ENCODE measurements around the gene IQCE.
A peak's percentile ranks its signal among the peaks of the same experiment; 100 is the strongest.

IQCE gene, protein sequence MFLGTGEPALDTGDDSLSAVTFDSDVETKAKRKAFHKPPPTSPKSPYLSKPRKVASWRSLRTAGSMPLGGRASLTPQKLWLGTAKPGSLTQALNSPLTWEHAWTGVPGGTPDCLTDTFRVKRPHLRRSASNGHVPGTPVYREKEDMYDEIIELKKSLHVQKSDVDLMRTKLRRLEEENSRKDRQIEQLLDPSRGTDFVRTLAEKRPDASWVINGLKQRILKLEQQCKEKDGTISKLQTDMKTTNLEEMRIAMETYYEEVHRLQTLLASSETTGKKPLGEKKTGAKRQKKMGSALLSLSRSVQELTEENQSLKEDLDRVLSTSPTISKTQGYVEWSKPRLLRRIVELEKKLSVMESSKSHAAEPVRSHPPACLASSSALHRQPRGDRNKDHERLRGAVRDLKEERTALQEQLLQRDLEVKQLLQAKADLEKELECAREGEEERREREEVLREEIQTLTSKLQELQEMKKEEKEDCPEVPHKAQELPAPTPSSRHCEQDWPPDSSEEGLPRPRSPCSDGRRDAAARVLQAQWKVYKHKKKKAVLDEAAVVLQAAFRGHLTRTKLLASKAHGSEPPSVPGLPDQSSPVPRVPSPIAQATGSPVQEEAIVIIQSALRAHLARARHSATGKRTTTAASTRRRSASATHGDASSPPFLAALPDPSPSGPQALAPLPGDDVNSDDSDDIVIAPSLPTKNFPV

DNA sequence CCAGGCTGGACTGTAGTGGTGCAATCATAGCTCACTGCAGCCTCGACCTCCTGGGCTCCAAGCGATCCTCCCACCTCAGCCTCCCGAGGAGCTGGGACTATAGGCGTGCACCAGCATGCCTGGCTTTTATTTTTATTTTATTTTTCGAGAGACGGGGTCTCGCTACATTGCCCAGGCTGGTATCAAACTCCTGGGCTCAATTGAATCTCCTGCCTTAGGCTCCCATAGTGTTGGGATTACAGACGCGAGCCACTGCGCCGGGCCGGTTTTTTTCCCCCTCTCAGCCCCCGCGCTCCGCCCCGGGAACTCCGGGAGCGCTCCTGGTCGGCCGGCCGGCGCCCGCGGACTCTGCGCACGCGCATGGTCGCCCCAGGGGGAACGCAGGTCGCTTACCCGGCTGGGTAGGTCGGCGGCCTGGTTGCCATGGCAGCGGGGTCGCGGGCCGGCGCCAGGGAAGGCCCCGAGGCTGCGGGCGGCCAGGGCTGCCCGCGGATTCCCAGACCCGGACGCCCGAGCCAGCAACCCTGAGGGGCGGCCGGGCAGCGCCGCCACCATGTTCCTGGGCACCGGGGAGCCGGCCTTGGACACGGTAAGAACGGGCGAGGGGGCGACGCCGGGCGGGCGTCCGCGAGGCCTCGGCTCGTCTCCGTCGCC lies at the start of gene IQCE:
Gene IQCE, plus strand, starts transcription at position 351 of the 654 bp plus-strand sequence. Its CDS starts 203 bp downstream, at position 554.
- peak; percentile 90 to 97 (median 93) for DNase-seq

DNA sequence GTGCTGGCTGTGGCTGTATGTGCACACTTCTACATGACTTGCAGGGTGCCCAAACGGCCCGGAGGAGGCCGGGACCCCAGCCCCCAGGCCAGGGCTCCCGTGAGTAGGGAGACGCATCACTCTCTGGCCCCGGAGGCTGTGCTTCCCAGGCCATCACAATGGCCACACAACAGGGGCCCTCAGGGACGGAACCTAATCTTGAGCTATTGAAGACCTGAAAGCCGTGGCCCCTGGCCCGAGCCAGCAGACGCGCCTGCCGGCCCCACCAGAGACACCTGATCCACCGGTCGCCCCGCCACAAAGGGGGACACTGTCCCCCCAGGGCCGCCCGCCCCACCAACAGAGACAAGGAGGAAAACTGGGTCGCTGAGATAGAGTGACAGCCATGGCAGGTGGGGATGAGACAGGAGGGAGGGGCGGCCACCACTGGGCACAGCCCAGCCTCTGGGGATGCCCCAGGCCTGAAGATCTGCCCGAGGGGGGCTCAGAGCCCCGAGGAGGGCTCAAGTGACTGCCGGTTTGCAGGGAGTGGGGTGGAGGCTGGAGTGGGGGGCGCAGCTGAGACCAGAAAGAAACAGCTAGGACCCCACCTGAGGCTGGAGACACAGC lies 49.4 kb upstream of the IQCE start:
- no peak for DNase-seq

- DNase-seq, result no peak
Observed at GRCh38 chr7:2510130-2510776, 48.5 kb upstream of the IQCE start.

DNA sequence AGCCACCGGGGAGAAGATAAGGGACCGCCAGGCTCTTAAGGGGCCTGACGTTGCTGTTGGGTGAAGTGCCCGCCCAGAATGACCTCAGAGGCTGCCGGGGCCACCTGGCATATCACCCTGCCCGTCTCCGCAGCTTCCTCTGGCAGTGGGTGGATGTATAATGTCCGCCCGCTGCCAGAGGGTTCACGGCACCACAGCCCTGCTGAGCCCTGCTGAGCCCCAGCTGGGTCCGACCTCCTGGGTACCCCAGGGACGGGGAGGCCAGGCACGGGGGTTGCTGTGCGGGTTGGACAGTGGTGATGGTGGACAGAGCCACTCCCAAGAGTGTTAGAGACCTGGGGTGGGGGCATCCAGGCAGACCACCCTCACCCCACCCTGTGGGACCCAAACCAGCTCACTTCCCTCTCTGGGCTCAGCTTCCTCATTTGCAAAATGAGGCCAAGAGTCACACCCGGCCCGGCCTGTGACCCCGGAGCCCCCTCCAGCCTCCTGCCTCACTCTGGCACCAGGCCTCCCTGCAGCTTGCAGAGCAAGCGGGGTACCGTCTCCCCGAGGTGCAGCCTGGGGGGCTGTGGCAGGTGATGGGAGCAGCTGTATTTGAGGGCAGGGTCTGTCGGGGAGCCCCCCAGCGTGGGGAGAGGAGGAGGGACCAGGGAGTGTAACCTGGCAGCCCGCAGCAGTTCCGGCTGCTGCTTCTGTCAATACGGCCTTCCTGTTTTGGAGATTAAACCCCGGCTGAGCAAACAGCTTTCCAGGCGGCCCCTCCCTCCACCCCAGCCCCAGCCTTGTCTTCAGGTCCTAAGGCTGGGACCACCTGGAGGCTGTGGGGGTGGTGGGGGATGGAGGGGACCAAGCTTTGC lies 47.6 kb upstream of the IQCE start:
- DNase-seq, result peak; percentile 60 to 71 (median 67)

- no peak for DNase-seq
Observed at GRCh38 chr7:2511769-2512168, 47.0 kb upstream of the IQCE start.

DNA sequence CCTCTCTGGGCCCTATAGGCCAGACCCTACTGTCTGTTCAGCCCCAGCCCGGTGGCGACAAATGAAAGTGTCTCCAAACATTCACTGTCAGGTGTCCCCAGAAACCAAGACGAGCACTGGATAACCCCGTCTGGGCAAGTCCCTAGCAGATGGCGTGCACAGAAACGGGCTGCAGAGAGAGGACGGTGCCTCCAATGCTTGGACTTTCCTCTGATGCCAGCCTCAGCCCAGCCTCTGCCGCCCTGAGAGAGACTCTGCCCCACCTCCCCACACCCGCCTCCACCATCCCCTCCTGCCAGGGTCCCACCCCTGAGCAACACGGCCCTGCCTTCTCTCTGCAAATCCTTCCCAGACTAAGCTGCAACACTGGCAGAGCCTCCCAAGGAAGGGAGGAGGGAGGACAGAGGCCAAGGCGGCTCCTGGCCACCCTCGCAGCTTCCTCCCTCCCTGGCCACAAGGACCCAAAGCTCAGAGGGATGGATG lies 46.6 kb upstream of the IQCE start:
- peak; percentile 65 to 77 (median 76) for DNase-seq

- DNase-seq, result no peak
Observed at GRCh38 chr7:2512713-2513112, 46.1 kb upstream of the IQCE start.

DNA sequence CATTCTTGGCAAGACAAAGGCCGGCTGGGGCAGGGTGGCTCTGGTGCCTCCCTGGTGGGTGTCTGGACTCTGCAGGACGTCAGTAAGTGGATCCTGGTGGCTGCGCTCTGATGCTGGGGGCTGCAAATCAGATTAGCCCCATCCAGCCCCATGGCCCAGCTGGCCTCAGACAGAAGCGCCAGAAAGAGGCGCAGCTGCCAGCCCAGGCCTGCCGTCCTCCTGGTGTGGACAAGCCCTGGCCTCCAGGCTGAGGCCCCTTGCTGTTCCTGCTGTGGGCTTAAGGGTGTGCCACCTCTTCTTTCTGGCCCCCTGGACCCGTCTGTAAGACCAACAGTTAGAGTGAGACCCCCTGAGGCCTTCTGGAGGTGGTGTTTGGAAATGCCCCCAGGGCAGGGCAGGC lies 45.1 kb upstream of the IQCE start:
- no peak for DNase-seq

GRCh38 chr7:2514473-2515423 lies 44.0 kb upstream of the IQCE start:
- DNase-seq, result no peak

GRCh38 chr7:2515424-2516193 lies 43.2 kb upstream of the IQCE start:
- no peak for DNase-seq

DNA sequence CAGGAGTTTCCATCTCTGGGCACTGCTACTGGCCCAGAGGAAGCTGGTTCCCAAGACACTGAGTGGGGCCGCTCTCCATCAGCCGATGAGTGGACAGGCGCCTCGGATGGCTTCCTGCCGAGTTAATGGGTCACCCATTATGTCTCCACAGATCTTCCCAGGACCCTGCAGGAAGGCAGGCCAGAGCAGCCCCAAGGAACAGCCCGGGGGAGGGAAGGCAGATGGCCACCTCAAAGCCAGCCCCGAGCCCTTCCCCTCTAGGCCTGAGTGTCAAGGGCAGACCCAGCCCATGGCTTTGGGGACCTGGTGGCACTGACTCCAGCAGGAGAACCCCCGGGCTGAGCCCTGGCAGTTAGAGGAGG lies 42.6 kb upstream of the IQCE start:
- no peak for DNase-seq

GRCh38 chr7:2517026-2517425 lies 41.8 kb upstream of the IQCE start:
- DNase-seq, result peak in 2 of 3 donors; percentile 24 to 32

DNA sequence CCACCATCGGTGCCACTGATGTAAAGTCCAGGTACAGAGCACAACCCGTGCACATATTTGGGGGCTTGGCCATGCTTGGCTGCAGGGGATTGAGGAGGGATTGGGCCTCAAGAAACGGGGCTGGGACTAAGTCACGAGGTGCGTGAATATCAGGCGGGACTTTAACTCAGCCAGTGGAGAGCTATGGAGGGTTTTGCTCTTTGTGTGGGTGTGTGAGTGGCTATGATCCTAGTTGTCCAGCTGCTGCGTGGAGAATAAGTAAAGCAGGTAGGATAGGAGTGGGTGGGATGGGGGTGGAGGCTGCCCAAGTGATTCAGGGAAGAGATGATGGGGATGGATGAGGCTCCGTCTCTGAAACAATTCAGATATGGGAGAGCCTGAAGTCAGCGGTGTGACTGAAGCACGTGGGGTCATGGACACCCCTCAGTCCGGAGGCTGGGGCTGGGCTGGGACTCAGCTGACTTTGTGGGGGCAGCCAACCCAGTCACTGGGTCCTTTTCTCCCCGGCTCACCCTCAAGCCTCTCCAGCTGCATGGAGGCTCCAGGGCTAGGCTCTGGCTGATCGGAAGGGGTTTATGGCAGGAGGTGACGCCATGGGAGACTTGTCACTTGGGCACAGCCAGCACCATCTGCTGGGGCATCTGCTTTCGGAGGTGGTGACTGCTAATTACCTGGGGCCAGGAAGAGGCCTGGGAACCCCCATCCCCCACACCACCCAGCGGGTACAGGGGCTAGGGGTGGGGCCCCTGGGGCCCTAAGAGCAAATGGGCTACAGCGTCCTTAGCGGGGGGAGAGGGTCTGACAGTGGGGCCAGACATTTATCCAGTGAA lies 40.9 kb upstream of the IQCE start:
- DNase-seq, result no peak

DNA sequence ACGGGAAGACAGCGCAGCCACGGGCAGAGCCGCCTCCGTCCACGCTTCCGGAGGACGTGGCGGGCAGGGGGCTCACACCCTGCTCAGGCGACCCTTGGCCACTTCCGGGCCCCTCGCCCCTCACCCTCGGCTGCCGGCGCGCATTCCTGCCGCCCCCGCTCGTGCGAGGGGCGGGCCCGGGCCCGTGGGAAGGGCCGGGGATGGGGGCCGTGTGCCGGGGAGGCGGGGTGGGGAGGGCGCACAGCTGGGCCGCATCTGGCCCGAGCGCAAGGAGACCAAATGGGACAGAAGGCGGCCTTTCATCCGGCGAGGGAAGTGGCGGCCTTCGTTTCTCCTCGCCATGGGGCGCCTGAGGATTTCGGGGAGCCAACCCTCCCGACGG lies 40.1 kb upstream of the IQCE start:
- peak in 2 of 3 donors; percentile 24 to 28 for DNase-seq

DNA sequence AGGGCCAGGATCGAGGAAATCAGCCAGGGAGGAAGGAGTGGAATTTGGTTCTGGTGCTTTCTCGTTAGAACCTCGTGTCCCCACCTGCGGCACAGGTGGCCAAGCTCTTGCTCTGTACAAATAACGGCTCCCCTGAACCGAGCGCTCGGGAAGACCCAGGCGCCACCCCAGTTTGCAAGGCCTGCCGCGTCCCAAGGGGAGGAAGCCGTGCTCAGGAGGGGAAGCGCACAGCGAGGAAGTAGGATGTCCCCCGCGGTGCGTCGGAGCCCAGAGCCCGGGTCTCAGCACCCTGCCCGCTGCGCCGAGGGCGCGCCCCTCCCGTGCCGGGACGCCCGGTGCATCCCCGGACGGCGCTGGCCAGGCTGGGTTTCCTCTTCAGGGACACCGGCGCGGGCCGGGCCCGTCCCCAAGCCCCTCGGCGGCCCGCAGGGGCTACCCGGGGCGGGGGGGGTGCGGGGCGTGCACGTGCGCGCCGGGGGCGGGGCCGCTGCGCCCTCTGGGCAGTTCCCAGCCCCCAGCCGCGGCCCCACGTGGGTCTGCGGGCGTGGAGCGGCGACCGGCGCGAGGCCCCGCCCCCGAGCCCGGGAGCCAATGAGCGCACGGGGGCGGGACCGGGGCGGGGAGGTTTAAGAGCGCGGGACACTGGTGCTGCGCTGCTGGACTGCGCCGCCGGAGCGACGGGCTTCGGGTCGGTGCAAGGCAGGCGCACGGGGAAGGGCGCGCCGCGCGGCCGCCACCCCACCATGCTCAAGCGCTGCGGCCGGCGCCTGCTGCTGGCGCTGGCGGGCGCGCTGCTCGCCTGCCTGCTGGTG lies 39.5 kb upstream of the IQCE start, which contains the start of gene LFNG:
Gene LFNG, plus strand, starts transcription at position 656 of the 812 bp plus-strand sequence. Its CDS starts 88 bp downstream, at position 744.
- DNase-seq, result peak; percentile 93 to 99 (median 98)

GRCh38 chr7:2520131-2520760 lies 38.5 kb upstream of the IQCE start:
- peak; percentile 55 to 77 (median 58) for DNase-seq

GRCh38 chr7:2520761-2521290 lies 38.0 kb upstream of the IQCE start:
- peak in 2 of 3 donors; percentile 17 to 39 for DNase-seq
